CD4-positive, alpha-beta T cell treated with Interleukin-1 beta for 1 hour (primary cell): ENCODE data around the gene CLCNKB.
"Not testable (repeated sequence)": the region's sequence is repeated elsewhere in the genome, so short reads cannot be mapped to it uniquely, and the experiment has no call there.

Experiments
- DNase-seq, 2 donors: peaks; one replicate each; pipeline ENCODE4 v3.0.0-alpha.2; 2020 to 2022

The CLCNKB gene

DNA sequence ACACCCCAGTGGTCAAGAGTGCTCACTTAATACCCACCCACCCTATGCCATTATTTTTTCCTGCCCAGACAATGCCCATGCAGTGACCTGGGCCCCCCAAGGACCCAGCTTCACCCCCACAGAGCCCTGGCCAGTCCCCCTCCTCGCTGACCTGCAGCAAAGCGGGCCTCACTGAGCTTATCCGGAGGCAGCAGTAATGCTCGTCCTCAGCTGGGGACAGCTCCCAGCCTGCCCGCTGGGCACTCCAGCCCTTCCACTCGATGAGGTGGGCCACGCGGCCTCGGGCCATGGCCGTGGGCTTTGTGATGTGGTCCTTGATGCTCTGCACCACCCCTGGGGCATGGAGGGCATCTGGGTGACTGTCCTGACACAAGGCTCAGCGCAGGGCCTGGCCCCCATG lies 7.1 kb upstream of the CLCNKB start:
- DNase-seq = not testable (repeated sequence)

DNA sequence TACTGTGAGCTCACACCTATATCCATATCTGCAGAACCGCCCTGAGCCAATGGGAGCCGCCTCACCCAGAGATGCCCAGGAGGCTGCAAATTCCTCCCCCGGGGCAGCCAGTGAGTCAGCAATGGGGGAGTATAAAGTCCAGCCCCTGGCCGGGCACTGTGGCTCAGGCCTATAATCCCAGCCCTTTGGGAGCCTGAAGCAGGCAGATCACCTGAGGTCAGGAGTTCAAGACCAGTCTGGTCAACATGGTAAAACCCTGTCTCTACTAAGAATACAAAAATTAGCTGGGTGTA lies 5.0 kb upstream of the CLCNKB start:
- no peak for DNase-seq

DNA sequence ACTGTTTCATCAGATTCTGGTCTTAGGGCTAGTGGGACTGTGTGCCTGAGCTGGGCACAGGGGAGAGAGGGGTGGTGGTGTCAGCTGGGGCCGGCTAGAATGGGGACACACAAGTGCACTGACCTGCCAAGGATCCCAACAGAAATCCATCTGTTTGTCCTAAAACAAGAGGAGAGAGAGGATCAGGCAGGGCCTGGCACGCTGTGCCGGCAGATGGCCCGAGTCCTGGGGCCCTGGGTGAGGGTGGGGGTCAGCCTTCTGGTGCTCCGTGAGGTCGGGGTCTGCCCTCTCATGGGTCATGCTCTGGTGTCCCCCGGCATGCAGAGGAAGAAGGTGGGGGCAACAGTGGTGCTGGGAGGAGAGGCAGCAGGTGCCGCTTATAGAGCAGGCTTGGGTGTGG lies 3.7 kb upstream of the CLCNKB start:
- DNase-seq = not testable (repeated sequence)

DNA sequence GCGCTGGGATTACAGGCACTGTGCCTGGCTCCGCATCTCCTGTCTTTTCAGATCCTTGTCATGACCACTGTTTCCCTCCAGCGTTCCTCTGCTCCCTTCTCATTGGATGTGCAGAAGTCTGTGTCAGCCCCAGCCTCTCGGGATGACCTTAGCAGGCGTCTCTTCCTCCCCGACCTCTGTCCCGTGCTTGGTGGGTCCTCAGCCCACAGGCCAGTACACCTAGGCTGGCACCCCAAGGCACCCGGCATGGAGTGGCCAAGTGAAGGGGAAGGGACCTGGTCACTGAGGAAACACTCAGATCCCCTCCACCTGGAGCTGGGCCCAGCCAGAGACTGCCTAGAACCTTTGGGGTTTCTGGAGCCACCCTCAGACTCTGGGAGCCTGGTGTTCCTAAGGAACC lies 2.4 kb upstream of the CLCNKB start:
- DNase-seq = no peak

DNA sequence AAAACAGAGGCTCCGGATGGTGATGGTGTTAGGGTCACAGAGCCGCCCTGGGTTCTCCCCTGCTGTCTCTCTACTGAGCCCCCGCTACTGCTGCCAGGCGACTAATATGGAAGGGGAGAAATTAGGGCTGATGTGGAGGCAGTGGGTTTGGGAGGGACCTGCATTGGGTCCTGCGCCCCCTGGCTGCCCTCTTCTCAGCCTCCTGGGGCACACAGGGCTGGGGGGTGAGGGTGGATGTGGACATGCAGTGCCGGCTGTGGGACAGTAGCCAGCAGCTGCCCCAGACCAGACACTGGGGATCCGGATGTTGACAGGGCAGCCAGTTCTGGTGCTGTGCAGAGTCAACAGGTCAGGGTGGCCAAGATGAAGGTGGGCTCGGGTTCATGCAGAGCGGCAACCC lies 1.5 kb upstream of the CLCNKB start:
- DNase-seq = no peak

DNA sequence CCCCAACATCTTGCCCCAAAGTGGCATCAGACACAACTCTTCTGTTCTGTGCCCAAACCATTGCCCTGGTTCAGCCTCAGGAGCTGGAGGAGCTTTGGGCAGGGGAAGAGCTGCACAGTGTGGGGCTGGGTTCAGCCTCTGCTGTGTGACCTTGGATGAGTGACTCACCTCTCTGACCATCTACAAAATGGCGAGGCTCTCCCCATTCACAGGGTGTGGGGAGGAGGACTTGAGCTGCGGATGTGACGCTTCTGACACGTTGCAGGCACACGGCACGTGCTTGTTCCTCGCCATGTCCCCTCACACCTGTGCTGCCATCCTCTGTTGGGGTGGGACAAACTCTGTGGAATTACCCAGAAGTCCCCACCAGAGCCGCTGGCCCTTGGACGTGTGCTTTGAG lies 928 bp upstream of the CLCNKB start:
- DNase-seq = not testable (repeated sequence)

DNA sequence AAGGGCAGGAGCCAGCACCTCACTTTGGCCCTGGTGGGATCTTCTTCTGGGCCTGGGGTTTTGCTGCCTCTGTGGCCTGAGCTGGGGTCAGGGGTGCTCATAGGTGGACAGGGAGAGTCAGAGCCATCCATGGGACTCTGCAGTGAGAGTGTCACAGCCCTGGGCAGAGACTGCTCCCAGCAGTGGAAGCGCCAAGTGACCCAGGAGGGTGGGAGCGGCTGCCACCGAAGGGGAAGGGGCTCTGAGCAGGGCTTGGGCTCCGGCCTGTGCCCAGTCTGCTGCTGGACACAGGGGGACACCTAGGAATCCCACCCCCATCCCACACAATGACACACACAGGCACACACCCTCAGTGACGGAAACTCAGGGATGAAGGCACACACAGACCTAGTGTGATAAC lies 368 bp downstream of the CLCNKB start:
- no peak for DNase-seq

DNA sequence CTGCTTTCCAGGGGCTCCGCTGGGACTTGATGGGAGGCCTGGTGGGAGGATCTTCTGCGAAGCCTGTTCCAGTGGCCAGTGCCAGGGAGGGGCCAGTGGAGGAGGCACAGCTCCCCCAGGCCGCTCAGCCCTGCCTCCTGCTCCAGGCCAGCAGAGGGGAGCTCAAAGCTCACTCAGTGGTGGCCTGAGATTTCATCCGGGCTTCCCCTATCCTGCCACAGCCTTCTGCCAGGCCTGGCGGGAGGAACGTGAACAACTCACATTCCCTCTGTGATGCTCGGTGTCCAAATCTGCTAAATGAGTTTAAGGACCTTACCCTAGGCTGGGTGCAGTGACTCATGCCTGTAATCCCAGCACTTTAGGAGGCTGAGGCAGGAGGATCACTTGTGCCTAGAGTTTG lies 3.3 kb downstream of the CLCNKB start:
- DNase-seq = no peak

DNA sequence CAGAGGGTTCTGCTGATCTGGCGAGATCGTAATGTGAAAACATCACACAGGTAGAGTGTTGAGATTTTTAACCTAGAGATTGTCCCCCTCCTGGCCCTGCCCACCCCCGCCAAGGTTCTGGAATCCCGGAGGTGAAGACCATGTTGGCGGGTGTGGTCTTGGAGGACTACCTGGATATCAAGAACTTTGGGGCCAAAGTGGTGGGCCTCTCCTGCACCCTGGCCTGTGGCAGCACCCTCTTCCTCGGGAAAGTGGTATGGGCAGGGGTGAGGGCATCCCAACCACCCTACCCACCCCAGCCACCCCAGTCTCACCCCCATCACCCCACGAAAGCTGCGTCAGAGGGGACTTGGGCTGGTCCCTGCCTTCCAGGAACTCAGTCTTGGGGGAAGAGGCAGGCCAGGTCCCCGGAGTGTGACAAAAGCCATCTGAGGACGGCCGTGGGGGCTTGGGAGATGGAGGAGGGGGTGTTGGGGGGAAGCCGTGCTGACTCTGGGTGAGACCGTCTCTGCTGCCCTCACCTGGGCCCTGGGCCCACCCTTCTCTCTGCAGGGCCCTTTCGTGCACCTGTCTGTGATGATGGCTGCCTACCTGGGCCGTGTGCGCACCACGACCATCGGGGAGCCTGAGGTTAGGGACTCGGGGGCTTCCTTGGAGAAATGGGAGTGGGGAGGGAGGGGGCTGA lies 4.4 kb downstream of the CLCNKB start:
- DNase-seq = no peak

DNA sequence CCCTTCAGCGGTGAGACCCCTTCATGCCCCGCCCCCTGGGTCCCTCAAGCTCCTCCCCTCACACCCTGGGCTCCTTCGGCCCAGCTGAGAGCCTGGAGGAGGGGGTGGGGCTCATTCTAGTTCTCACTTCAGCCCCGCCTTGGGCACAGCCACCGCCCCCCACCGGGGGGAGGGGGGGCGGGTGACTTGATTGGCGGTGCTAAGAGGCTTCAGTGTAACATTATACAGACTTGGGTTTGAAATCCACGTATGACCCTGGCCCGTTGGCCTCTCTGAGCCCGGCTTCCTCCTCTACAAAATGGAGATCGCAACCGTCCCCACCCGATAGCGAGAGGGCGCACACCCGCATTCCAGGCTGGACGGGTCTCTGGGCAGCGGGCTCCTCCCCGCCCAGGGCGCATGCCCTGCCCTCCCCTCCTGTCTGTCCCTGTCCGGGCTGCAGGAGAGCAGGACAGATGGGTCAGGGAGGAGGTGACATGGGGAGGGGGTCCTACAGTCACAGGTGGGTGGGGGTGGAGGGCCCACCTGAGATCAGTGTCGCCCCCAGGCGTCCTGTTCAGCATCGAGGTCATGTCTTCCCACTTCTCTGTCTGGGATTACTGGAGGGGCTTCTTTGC lies 5.1 kb downstream of the CLCNKB start:
- peak; percentile 43 to 61 for DNase-seq

DNA sequence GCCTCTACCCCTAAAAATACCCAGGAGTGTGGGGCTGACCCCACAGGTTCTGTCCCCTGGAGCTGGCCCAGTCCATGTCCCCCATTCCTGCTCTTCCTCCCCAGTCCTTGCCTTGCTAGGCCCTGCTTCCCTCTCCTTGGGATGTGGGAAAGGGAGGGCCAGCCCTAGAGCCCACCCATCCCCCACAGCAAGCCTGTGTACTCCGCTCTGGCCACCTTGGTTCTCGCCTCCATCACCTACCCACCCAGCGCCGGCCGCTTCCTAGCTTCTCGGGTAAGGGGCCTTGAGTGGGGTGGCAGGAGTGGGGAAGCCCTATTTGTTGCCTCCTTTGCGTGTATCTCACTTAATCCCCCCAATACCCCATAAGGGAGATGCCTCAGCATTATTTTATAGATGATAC lies 6.7 kb downstream of the CLCNKB start:
- DNase-seq = no peak

DNA sequence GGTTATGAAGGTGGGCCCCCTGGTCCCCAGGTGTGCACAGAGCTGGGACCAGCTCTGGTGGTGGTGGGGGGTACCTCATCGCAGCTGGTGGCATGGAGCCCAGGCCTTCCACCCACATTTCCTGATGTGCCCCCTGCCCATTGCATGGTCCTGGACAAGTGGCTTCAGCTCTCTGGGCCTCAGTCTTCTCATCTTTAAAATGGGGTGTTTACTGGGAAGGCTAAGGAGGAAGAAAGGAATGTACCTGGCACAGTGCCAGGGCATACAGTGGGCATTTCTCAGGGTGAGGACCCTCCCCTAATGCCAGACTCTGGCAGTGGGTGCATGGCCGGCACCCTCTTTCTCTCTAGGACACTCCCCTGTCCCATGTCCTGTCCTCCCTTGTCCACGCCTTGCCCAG lies 7.5 kb downstream of the CLCNKB start:
- DNase-seq = no peak

DNA sequence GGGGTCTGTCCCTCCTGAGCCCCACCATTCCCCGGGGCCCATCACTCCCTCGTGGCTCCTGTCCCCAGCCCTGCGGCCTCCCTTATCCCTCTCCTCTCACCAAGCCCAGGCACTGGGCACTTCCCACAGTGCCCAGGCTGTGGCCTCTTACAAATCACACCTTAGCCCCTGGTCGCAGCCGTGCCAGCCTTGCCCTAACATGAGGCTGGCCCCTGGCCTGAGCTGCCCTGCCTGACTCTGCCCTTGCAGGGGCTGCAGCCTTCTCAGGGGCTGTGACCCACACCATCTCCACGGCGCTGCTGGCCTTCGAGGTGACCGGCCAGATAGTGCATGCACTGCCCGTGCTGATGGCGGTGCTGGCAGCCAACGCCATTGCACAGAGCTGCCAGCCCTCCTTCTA lies 8.4 kb downstream of the CLCNKB start:
- DNase-seq = not testable (repeated sequence)

DNA sequence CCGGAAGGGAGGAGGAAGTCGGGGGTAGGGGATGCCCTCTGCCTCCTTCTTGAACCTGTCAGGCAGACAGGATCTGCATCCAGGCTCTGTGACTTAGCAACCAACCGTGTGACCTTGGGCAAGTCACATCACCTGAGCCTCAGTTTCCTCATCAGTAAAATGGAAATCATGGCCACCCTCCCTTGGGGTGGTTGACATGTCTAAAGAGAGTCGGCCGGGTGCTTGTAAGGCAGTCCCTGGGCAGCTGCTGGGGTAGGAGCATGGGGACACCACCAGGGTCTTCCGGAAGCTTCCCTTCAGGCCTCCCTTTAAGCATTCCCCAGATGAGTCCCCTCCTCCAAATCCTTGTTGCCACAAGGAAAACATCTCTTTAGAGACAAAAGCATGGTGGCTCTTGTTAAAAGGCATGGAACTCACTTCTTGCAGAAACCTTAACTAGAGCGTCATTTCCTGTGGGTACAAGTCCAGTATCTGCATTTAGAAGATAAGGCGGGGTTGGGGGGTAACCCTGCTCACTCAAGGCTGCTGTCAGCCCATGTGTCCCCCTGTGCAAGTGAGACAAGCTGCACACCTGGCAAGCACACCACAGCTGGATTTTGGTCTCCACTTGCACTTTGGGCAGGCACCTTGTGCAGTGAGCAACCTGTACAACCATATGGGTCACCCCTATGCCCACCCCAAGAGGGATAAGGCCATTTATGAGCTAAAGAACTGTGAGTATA lies 10.4 kb downstream of the CLCNKB start:
- DNase-seq = no peak

DNA sequence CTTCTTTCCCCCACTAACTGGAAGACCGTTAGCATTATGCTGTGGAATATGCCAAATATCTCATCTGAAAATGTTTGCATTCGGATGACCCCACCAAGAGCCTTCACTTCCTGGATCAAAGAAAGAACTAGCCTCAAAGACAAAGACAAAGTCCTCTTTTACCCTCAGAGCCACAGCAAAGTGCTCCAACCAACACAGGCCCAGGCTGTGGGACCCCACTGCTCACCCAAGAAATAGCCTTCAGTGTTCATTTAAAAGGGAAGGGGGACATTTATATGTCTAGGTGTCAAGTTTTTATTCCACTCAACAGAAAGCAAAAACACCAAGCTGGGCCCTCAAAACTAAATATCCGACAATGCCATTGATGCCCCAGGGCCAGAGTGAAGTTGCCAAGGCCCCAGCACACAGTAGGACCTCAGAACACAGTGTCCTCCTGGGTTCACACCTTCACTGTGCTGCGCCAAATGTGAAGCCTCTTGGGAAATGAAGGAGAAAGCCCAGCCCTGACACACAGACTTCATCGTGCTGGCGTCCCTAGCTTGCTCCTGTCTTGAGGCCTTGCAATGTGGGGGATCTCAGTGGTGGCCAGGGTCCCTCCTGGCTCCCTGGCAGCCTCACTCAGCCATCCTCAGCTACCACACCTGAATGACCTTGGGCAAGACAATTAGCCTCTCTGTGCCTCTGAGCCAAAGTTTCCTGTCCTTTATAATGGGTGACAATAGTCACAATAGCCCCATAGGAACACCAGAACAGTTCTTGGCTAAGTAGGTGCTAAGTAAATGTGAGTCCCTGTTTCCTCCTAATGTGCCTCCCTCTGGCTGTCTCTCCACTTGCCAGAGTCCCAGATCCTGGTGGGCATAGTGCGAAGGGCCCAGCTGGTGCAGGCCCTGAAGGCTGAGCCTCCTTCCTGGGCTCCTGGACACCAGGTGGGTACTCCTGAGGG lies 11.3 kb downstream of the CLCNKB start:
- no peak for DNase-seq

DNA sequence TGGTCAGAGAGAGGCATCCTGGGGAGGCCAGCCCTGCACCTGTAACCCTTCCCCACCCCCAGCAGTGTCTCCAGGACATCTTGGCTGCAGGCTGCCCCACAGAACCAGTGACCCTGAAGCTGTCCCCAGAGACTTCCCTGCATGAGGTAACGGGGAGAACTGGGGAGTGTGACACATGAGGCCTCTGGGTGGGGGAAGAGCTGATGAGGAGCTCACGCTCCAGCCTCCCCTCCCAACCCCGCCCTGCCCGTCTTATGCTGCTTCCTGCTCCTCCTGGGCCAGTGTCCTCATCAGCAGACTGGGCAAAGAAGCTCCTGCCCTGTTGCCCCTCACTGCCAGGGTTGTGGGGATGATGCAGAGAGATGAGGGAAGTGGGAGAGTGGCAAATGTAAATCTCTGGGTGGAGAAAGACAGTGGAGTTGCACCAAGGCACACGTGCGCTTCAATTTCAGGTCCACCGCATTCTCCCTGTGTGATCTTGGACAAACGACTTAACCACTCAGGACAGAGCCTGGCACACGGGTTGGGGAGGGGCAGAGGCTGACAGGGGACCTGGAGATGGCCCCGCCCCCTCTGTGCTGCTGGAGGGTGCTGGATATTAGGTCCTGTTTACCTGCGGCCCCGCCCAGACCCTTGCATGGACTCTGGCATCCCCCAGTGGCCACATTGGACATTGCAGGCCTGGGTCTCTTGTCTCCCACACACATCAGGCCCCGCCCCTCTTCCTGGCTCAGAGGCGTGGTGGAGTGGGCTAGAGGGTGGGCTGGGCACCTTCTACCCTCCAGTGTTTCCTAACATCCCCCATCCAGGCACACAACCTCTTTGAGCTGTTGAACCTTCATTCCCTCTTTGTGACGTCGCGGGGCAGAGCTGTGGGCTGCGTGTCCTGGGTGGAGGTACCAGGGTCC lies 12.3 kb downstream of the CLCNKB start:
- DNase-seq = peak; percentile 85 to 88

DNA sequence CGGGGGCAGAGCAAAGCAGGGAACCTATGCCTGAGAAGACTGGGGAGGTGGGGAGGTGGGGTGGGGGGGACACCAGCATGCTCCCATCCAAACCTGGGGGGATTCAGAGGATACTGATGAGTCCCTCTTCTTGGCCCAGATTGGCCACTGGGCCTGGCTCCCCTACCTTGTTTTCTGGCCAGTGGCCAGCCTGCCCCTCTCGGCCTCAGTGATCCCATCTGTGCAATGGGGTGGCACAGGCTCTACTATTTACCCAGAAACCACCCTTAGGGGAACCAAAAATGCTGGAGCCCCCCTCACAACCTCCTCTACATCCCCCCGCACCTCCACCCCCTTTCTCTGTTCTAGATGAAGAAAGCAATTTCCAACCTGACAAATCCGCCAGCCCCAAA lies 12.9 kb downstream of the CLCNKB start:
- DNase-seq = not testable (repeated sequence)

DNA sequence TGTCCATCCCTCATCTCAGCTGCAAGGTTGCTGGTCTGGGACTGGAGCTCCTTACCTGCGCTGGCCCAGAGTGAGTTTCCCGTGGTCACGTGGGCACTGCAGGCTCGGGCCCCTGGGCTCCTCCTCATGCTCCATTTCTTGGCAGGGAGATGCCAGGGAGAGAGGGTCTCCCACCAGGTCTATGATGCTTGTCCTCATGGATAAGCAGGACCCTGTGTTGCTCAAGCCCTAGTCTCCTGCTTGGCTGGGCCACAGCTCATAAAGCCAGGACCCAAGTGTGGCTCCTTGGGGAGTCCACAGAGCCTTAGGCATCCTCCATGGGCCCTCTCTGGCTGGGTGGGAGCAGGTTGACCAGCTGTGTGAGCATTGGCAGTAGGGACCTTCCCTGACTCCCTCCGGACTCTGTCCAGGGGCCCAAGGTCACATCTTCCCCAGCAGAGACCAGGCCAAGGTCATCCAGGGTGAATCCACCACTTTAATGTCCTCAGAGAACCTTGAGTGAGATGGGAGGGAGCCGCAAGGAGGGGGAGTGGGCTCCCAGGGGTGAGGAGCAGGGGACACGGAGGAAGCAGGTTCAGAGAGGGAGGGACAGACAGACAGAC lies 13.8 kb downstream of the CLCNKB start:
- DNase-seq = not testable (repeated sequence)

DNA sequence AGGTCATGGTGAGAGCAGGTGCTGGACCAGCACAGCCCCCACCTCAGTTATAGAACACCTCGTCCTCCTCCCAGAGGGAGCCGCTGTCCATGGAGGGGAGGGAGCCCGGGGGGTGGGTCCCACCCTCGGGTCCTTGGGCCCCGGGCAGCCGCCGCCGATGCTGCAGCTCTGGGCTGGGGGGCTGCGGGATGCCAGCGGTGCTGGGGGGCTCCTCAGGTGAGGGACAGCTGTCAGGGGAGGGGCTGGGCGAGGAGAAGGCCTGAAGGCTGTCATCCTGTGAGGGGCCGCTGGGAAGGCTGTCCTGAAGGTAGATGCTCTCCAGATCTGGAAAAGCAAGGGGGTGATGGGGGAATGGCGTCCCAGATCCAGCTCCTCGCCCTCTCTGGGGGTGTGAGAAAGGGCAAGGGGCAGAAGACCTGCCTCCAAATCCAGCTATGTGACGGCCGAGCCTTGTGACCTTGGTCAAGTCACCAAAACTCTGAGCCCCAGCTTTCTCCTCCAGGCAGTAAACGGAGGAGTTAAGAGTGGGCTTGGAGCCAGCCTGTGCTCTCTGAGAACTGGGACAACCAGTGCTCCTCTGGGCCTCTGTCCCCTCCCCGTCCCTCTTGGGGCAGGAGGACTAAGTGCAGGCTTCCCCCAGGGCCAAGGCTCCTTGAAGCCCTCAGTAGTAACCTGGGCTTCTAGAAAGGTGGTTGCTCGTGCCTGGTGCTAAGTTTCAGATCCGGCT lies 15.0 kb downstream of the CLCNKB start:
- DNase-seq = not testable (repeated sequence)

DNA sequence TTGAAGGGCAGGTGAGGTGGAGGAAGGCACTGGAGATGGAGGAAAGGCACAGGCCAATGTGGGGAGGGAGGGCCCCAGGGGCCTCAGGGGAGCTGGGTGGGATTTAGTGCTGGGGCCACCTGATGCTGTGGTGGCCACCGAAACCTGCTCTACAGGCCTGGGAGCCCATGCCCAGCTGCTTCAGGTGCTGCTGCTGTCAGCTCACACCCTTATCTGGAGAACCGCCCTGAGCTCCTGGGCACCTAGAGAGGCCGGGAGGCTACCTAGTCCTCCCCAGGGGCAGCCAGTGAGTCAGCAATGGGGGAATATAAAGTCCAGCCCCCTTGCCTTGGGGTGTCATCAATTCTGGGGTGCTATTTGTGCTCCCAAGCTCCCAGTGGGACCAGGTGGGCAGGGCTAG lies 17.7 kb downstream of the CLCNKB start:
- DNase-seq = no peak
